ENCODE results near the gene PYROXD2. TPM values are rescaled to one million over a fixed set of nuclear protein-coding genes. Genes with fewer than 3 reads are reported as not detected.

PYROXD2 gene
- total RNA-seq, 2 donors from 2014 or later: 5.9 to 9.4 TPM

- TF ChIP-seq, protein P1, sequence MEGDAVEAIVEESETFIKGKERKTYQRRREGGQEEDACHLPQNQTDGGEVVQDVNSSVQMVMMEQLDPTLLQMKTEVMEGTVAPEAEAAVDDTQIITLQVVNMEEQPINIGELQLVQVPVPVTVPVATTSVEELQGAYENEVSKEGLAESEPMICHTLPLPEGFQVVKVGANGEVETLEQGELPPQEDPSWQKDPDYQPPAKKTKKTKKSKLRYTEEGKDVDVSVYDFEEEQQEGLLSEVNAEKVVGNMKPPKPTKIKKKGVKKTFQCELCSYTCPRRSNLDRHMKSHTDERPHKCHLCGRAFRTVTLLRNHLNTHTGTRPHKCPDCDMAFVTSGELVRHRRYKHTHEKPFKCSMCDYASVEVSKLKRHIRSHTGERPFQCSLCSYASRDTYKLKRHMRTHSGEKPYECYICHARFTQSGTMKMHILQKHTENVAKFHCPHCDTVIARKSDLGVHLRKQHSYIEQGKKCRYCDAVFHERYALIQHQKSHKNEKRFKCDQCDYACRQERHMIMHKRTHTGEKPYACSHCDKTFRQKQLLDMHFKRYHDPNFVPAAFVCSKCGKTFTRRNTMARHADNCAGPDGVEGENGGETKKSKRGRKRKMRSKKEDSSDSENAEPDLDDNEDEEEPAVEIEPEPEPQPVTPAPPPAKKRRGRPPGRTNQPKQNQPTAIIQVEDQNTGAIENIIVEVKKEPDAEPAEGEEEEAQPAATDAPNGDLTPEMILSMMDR (IDR thresholded peaks at IDR 0.05): no peak
- Histone ChIP-seq H3K27ac (no peak overlapping the region), H3K9ac (ENCODE audit: low read depth in 2 of 2, low read length in 2 of 2) (no peak overlapping the region), H3K27me3 (no peaks in the 10 kb centered on the region), H3K4me1 (no peaks in the 10 kb centered on the region), H3K36me3 (peaks cover 13% of the 10 kb centered on the region), H3K4me3 (no peak overlapping the region), H3K9me3 (no peaks in the 10 kb centered on the region)
- DNase-seq: no peak
- intact Hi-C loops (cut with DNase I): no loop called here
Measured at GRCh38 chr10:98420786-98421185, 5.8 kb upstream of the PYROXD2 start.

GRCh38 chr10:98419469-98420261 lies 4.7 kb upstream of the PYROXD2 start:
- H3K9me3 ChIP-seq: no peaks in the 10 kb centered on the region
- H3K36me3 ChIP-seq: peaks cover 13% of the 10 kb centered on the region
- TF ChIP-seq, protein P1 (IDR thresholded peaks at IDR 0.05): no peak
- no peak for DNase-seq
- intact Hi-C loops (cut with DNase I): no loop called here
- no peaks in the 10 kb centered on the region for H3K27me3 ChIP-seq
- H3K27ac ChIP-seq: no peak overlapping the region
- H3K9ac ChIP-seq (ENCODE audit: low read depth in 2 of 2, low read length in 2 of 2): peak overlapping the region in 1 of 2 donors; percentile 18
- H3K4me3 ChIP-seq: no peak overlapping the region
- H3K4me1 ChIP-seq: no peaks in the 10 kb centered on the region

- Histone ChIP-seq H3K27me3 (no peaks in the 10 kb centered on the region), H3K36me3 (peaks cover 13% of the 10 kb centered on the region), H3K27ac (no peak overlapping the region), H3K4me1 (peaks cover 4% of the 10 kb centered on the region), H3K9ac (ENCODE audit: low read depth in 2 of 2, low read length in 2 of 2) (no peak overlapping the region), H3K9me3 (no peaks in the 10 kb centered on the region), H3K4me3 (no peak overlapping the region)
- TF ChIP-seq, protein P1 (IDR thresholded peaks at IDR 0.05): no peak
- no peak for DNase-seq
- intact Hi-C loops (cut with DNase I): no loop called here
Measured at GRCh38 chr10:98418665-98419468, 3.9 kb upstream of the PYROXD2 start.

GRCh38 chr10:98417973-98418664 lies 3.1 kb upstream of the PYROXD2 start:
- intact Hi-C loops (cut with DNase I): no loop called here
- TF ChIP-seq, protein P1 (IDR thresholded peaks at IDR 0.05): no peak
- no peak overlapping the region for H3K4me3 ChIP-seq
- DNase-seq: no peak
- no peak overlapping the region for H3K27ac ChIP-seq
- H3K36me3 ChIP-seq: peaks cover 13% of the 10 kb centered on the region
- no peaks in the 10 kb centered on the region for H3K9me3 ChIP-seq
- no peaks in the 10 kb centered on the region for H3K27me3 ChIP-seq
- no peak overlapping the region for H3K9ac ChIP-seq (ENCODE audit: low read depth in 2 of 2, low read length in 2 of 2)
- peaks cover 4% of the 10 kb centered on the region for H3K4me1 ChIP-seq

GRCh38 chr10:98417481-98417959 lies 2.5 kb upstream of the PYROXD2 start:
- peaks cover 4% of the 10 kb centered on the region for H3K4me1 ChIP-seq
- no peak overlapping the region for H3K27ac ChIP-seq
- no peaks in the 10 kb centered on the region for H3K27me3 ChIP-seq
- intact Hi-C loops (cut with DNase I): no loop called here
- no peak for DNase-seq
- no peaks in the 10 kb centered on the region for H3K9me3 ChIP-seq
- TF ChIP-seq, protein P1 (IDR thresholded peaks at IDR 0.05): no peak
- H3K36me3 ChIP-seq: peaks cover 13% of the 10 kb centered on the region
- no peak overlapping the region for H3K9ac ChIP-seq (ENCODE audit: low read depth in 2 of 2, low read length in 2 of 2)
- no peak overlapping the region for H3K4me3 ChIP-seq

Measured in colonic mucosa (tissue), 4 donors.